ENCODE measurements around the gene WWOX. TPM values are rescaled to one million over a fixed set of nuclear protein-coding genes. Genes with fewer than 3 reads are reported as not detected.

Gene WWOX
- total RNA-seq, 1 donor from 2014 or later: 8.9 TPM

GRCh38 chr16:78503602-78504001 lies 404.1 kb downstream of the WWOX start:
- peak; percentile 89 for TF ChIP-seq CTCF (IDR thresholded peaks at IDR 0.05; ENCODE audit: borderline replicate concordance)
- intact Hi-C loops (cut with micrococcal nuclease): loop anchor here (5.0 kb wide), 2 partner anchors 269 to 1099 kb away; partner anchors contain the start of gene MAF
- no peaks in the 10 kb centered on the region for H3K36me3 ChIP-seq
- no peak overlapping the region for H3K4me3 ChIP-seq
- DNase-seq: no peak
- H3K9me3 ChIP-seq (replicated peaks): no peaks in the 10 kb centered on the region
- H3K4me1 ChIP-seq: peaks cover 26% of the 10 kb centered on the region
- no peak overlapping the region for H3K27ac ChIP-seq (replicated peaks)
- H3K27me3 ChIP-seq (ENCODE audit: low read depth): no peaks in the 10 kb centered on the region

DNA sequence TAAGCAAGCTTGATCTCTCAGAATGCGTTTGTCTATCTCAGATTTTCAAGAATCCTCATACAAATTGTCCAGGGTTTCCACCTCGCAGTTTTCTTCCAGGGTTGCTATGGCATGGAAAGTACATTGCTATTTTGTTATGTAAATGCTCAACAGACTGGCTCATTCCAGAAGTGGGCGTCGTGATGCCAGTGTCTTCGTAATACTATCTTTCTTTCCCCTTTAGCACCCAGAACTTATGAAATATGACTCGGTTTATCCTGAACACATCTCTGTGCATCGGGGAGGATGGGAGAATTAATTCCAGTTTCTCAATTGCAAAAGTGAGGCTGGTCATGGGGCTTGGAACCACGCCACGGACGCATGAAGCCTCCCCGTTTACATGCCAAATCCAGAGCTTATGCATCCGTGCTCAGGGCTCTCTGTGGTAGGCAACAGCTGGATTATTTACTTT lies 405.0 kb downstream of the WWOX start:
- Histone ChIP-seq H3K4me3 (no peak overlapping the region), H3K4me1 (peaks cover 26% of the 10 kb centered on the region), H3K27me3 (ENCODE audit: low read depth) (no peaks in the 10 kb centered on the region), H3K27ac (replicated peaks) (peak overlapping the region; percentile 75), H3K9me3 (replicated peaks) (no peaks in the 10 kb centered on the region), H3K36me3 (no peaks in the 10 kb centered on the region)
- peak; percentile 36 for DNase-seq
- intact Hi-C loops (cut with micrococcal nuclease): loop anchor here (5.0 kb wide), 2 partner anchors 268 to 1098 kb away; partner anchors contain the start of gene MAF
- no peak for TF ChIP-seq CTCF (IDR thresholded peaks at IDR 0.05; ENCODE audit: borderline replicate concordance)

- H3K4me3 ChIP-seq: peak overlapping the region; percentile 31
- intact Hi-C loops (cut with micrococcal nuclease): no loop called here
- no peaks in the 10 kb centered on the region for H3K27me3 ChIP-seq (ENCODE audit: low read depth)
- H3K4me1 ChIP-seq: peaks cover 26% of the 10 kb centered on the region
- TF ChIP-seq CTCF (IDR thresholded peaks at IDR 0.05; ENCODE audit: borderline replicate concordance): no peak
- H3K9me3 ChIP-seq (replicated peaks): no peaks in the 10 kb centered on the region
- DNase-seq: no peak
- H3K27ac ChIP-seq (replicated peaks): peak overlapping the region; percentile 75
- no peaks in the 10 kb centered on the region for H3K36me3 ChIP-seq
Observed at GRCh38 chr16:78505036-78505435, 405.6 kb downstream of the WWOX start.

- H3K27me3 ChIP-seq (ENCODE audit: low read depth): no peaks in the 10 kb centered on the region
- H3K27ac ChIP-seq (replicated peaks): peak overlapping the region; percentile 75
- peaks cover 26% of the 10 kb centered on the region for H3K4me1 ChIP-seq
- no peaks in the 10 kb centered on the region for H3K36me3 ChIP-seq
- H3K4me3 ChIP-seq: peak overlapping the region; percentile 31
- H3K9me3 ChIP-seq (replicated peaks): no peaks in the 10 kb centered on the region
- peak; percentile 71 for DNase-seq
- intact Hi-C loops (cut with micrococcal nuclease): no loop called here
- peak; percentile 55 for TF ChIP-seq CTCF (IDR thresholded peaks at IDR 0.05; ENCODE audit: borderline replicate concordance)
Observed at GRCh38 chr16:78505544-78506366, 406.3 kb downstream of the WWOX start.

GRCh38 chr16:78506367-78507193 lies 407.1 kb downstream of the WWOX start:
- H3K36me3 ChIP-seq: no peaks in the 10 kb centered on the region
- intact Hi-C loops (cut with micrococcal nuclease): no loop called here
- H3K4me3 ChIP-seq: peak overlapping the region; percentile 31

More at GRCh38 chr16:78506367-78507193, 407.1 kb downstream of the WWOX start:
- no peaks in the 10 kb centered on the region for H3K9me3 ChIP-seq (replicated peaks)
- no peak for TF ChIP-seq CTCF (IDR thresholded peaks at IDR 0.05; ENCODE audit: borderline replicate concordance)
- no peak for DNase-seq
- H3K27ac ChIP-seq (replicated peaks): peak overlapping the region; percentile 75
- H3K4me1 ChIP-seq: peaks cover 26% of the 10 kb centered on the region
- no peaks in the 10 kb centered on the region for H3K27me3 ChIP-seq (ENCODE audit: low read depth)

Measured in left ventricle myocardium inferior (tissue), 1 donor.